Endothelial cell of umbilical vein (primary cell): ENCODE results near the gene HPS6. TPM values are rescaled to one million over a fixed set of nuclear protein-coding genes. Genes with fewer than 3 reads are reported as not detected.
A peak's percentile ranks its signal among the peaks of the same experiment; 100 is the strongest.

Experiments
- BruUV-seq: library from RNA; stranded (reverse); fragments of 400-500 nt; replicated peaks from 2 replicates; lab custom pipeline; 2021; lab: Mats Ljungman, UMichigan
- CTCF ChIA-PET: fragments of 300-600, 350-600 bp; sonication (Branson Sonifier 250); formaldehyde crosslinking; loops from one replicate; lab custom pipeline; 2021; ENCODE audit warnings: antibody characterized with exemption, inconsistent platforms; lab: Charles Lee
- POLR2A ChIA-PET: fragments of 300-600, 350-600 bp; sonication (Branson Sonifier 250); formaldehyde crosslinking; loops from one replicate; lab custom pipeline; 2021; ENCODE audit warnings: antibody characterized with exemption, inconsistent platforms; lab: Charles Lee
- DNase-seq: peaks from one replicate; pipeline ENCODE4 v3.0.0-alpha.2; 2011; ENCODE audit warnings: low read depth, low spot score
- FAIRE-seq: peaks from 2 replicates; lab custom pipeline; 2011; peaks lifted over from hg19 to GRCh38; lab: Jason Lieb, UNC
- H2AFZ ChIP-seq: 2 replicates; pipeline ENCODE4 v1.6.0; 2012; ENCODE audit warnings: low read depth, low read length, control low read depth, inconsistent platforms
- H3K27ac ChIP-seq: 2 replicates; pipeline ENCODE4 v1.5.1; 2011; ENCODE audit warnings: low read depth, mild to moderate bottlenecking, control low read depth, low read length, moderate library complexity; ENCODE audit not compliant: insufficient read depth
- H3K27me3 ChIP-seq, 2 experiments: 2 replicates each; pipeline versions ENCODE4 v1.6.0 to v1.6.1; 2011; ENCODE audit warnings: low read length in 2 of 2, mixed read lengths in 1 of 2; ENCODE audit not compliant: control insufficient read depth in 2 of 2, insufficient read depth in 2 of 2
- H3K36me3 ChIP-seq, 2 experiments: 2 replicates in 1 of 2; 3 replicates in 1 of 2; pipeline ENCODE4 v1.5.1; 2011; ENCODE audit warnings: low read length in 2 of 2, mild to moderate bottlenecking in 1 of 2, moderate library complexity in 1 of 2; ENCODE audit not compliant: control insufficient read depth in 2 of 2, insufficient read depth in 2 of 2; ENCODE audit errors: extremely low read depth in 1 of 2
- H3K4me1 ChIP-seq: 3 replicates; pipeline ENCODE4 v1.5.1; 2011; ENCODE audit warnings: mild to moderate bottlenecking, low read length; ENCODE audit not compliant: control insufficient read depth, insufficient read depth; ENCODE audit errors: extremely low read depth
- H3K4me2 ChIP-seq: 2 replicates; pipeline ENCODE4 v1.6.1; 2011; ENCODE audit warnings: low read length, control low read depth, mixed read lengths; ENCODE audit not compliant: insufficient read depth
- H3K4me3 ChIP-seq, 3 experiments: fragments of 200-600 bp in 1 of 3; sonication (generic), shearing (Covaris generic) in 1 of 3; replicated peaks in 1 of 3; 2 replicates each; pipeline ENCODE4 v1.5.1; 2011 to 2016; ENCODE audit warnings: control low read depth in 3 of 3, low read length in 3 of 3, mild to moderate bottlenecking in 2 of 3, inconsistent platforms in 1 of 3, low read depth in 1 of 3, moderate library complexity in 1 of 3; ENCODE audit not compliant: insufficient read depth in 1 of 3
- H3K79me2 ChIP-seq: 2 replicates; pipeline ENCODE4 v1.6.0; 2012; ENCODE audit warnings: low read length, inconsistent platforms; ENCODE audit not compliant: control insufficient read depth, insufficient read depth
- H3K9ac ChIP-seq: replicated peaks from 2 replicates; pipeline ENCODE3; 2011; ENCODE audit warnings: low read length, control low read depth; ENCODE audit not compliant: insufficient read depth; ENCODE audit errors: extremely low read depth
- H3K9me1 ChIP-seq: replicated peaks from 3 replicates; pipeline ENCODE4 v1.6.0; 2011; ENCODE audit warnings: mild to moderate bottlenecking, low read length; ENCODE audit not compliant: control insufficient read depth, insufficient read depth; ENCODE audit errors: extremely low read depth
- H3K9me3 ChIP-seq: replicated peaks from 2 replicates; pipeline ENCODE4 v1.5.1; 2012; ENCODE audit warnings: low read length, inconsistent platforms; ENCODE audit not compliant: control insufficient read depth, insufficient read depth
- H4K20me1 ChIP-seq: replicated peaks from 2 replicates; pipeline ENCODE3; 2011; ENCODE audit warnings: mild to moderate bottlenecking, low read length; ENCODE audit not compliant: control insufficient read depth, insufficient read depth; ENCODE audit errors: extremely low read depth
- CTCF ChIP-seq, 2 donors: IDR thresholded peaks; 1 replicate in 1 of 2; 2 replicates in 1 of 2; pipeline ENCODE4 v1.5.1; 2011; ENCODE audit warnings: low read length in 2 of 2, mild to moderate bottlenecking in 2 of 2, moderate library complexity in 2 of 2, control low read depth in 1 of 2, inconsistent platforms in 1 of 2, low read depth in 1 of 2; ENCODE audit not compliant: insufficient read depth in 1 of 2; ENCODE audit errors: extremely low read depth in 1 of 2
- EZH2 ChIP-seq: IDR thresholded peaks from 2 replicates; pipeline ENCODE4 v1.6.1; 2012; ENCODE audit warnings: borderline replicate concordance, low read depth, mild to moderate bottlenecking, moderate library complexity, low read length, inconsistent platforms; ENCODE audit not compliant: severe bottlenecking
- POLR2AphosphoS5 ChIP-seq: IDR thresholded peaks from 2 replicates; pipeline ENCODE4 v1.6.1; 2012; ENCODE audit warnings: low read depth, mild to moderate bottlenecking, control low read depth, low read length, moderate library complexity; ENCODE audit not compliant: insufficient read depth
- dilution Hi-C: fragments of 300-500 bp; cut with MboI; formaldehyde crosslinking; loops from one replicate; pipeline ENCODE4 v1.15.0; 2019; ENCODE audit warnings: low sequenced_read_pairs; ENCODE audit not compliant: extremely low pct_ligation_motif_present
- intact Hi-C: fragments of 100-400 bp; cut with micrococcal nuclease; formaldehyde crosslinking; loops from one replicate; pipeline ENCODE4 v1.10.0; 2022
- polyA plus RNA-seq, 4 experiments: library from polyadenylated mRNA; depleted of rRNA in 3 of 4; stranded (reverse) in 3 of 4; unstranded in 1 of 4; fragments of >200 nt; gene quantifications; 2 replicates each; pipeline versions ENCODE4 v1.2.1 to v1.2.3, GENCODE V29; 2011 to 2012; ENCODE audit warnings: missing spikeins in 1 of 4
- total RNA-seq: library from RNA; stranded (reverse); gene quantifications from 2 replicates; pipeline ENCODE4 v1.2.3, GENCODE V29; 2021

The HPS6 gene
- total and polyA plus RNA-seq, 2 donors (not counting 3 experiments of a cell fraction or from before 2014, with no cell fraction given), result 9.3 to 18.5 TPM

GRCh38 chr10:102113261-102113955, 48.3 kb downstream of the HPS6 start:
- ChIA-PET POLR2A (interaction anchor here (0.7 kb wide), 1 partner anchor 103 kb away, joined by 6 read pairs; no protein-coding TSS in a partner anchor), CTCF (interaction anchor here (0.9 to 3.0 kb wide), 6 partner anchors 10 to 273 kb away, joined by 3 to 19 read pairs (median 6); partner anchors contain the start of gene PPRC1)
- H2AFZ ChIP-seq, result no peak overlapping the region
- H3K27me3 ChIP-seq, result no peaks in the 10 kb centered on the region
- H3K9me3 ChIP-seq, result no peaks in the 10 kb centered on the region
- intact Hi-C loops, result no loop called here
- dilution Hi-C loops, result no loop called here
- TF ChIP-seq EZH2 (no peak), POLR2AphosphoS5 (no peak), CTCF (IDR thresholded peaks at IDR 0.05; ENCODE audit: extremely low read depth in 1 of 2, insufficient read depth in 1 of 2, low read depth in 1 of 2, low read length in 2 of 2) (no peak)
- peak overlapping the region; percentile 38 to 72 (median 58) for H3K4me3 ChIP-seq
- peaks cover 46% of the 10 kb centered on the region for H3K4me1 ChIP-seq
- H3K79me2 ChIP-seq, result peaks cover 43% of the 10 kb centered on the region
- peaks cover 18 to 29% of the 10 kb centered on the region in 2 experiments for H3K36me3 ChIP-seq
- peak overlapping the region; percentile 60 for H3K9ac ChIP-seq
- DNase-seq, result no peak
- peak; percentile 4 for FAIRE-seq
- no peaks in the 10 kb centered on the region for H4K20me1 ChIP-seq
- H3K27ac ChIP-seq, result no peak overlapping the region
- peak overlapping the region; percentile 71 for H3K4me2 ChIP-seq
- H3K9me1 ChIP-seq, result no peaks in the 10 kb centered on the region
- TSS peak; percentile 7 for BruUV-seq
